OCI-LY7 (cell line): ENCODE measurements around the gene WWOX. TPM values are rescaled to one million over a fixed set of nuclear protein-coding genes. Genes with fewer than 3 reads are reported as not detected.

Experiments
- BruUV-seq: library from RNA; stranded (reverse); fragments of 400-500 nt; replicated peaks from 2 replicates; lab custom pipeline; 2021; lab: Mats Ljungman, UMichigan
- CTCF ChIA-PET: fragments of 300-600 bp; sonication (Branson Sonifier 250); formaldehyde crosslinking; loops from one replicate; lab custom pipeline; 2022; ENCODE audit warnings: antibody characterized with exemption; ENCODE audit not compliant: unreplicated experiment; lab: Charles Lee
- POLR2A ChIA-PET: fragments of 300-600 bp; sonication (Branson Sonifier 250); formaldehyde crosslinking; loops from one replicate; lab custom pipeline; 2022; ENCODE audit warnings: antibody characterized with exemption; lab: Charles Lee
- DNase-seq: peaks from one replicate; pipeline ENCODE4 v3.0.0-alpha.2; 2015; ENCODE audit warnings: low spot score
- H2AFZ ChIP-seq: fragments of 200-600 bp; sonication (generic), shearing (Covaris generic); 2 replicates; pipeline ENCODE4 v1.6.1; 2014; ENCODE audit warnings: mild to moderate bottlenecking, antibody characterized with exemption, low read length, moderate library complexity
- H3K27ac ChIP-seq: fragments of 200-600 bp; sonication (generic); 2 replicates; pipeline ENCODE4 v1.5.1; 2014; ENCODE audit warnings: mixed run types, low read depth, mild to moderate bottlenecking, moderate library complexity, low read length, inconsistent platforms; ENCODE audit not compliant: poor library complexity, severe bottlenecking
- H3K36me3 ChIP-seq: fragments of 200-600 bp; sonication (generic); 2 replicates; pipeline ENCODE4 v1.6.1; 2014; ENCODE audit warnings: mild to moderate bottlenecking, antibody characterized with exemption, low read length, moderate library complexity, mixed read lengths; ENCODE audit not compliant: insufficient read depth
- H3K4me1 ChIP-seq: fragments of 200-600 bp; sonication (generic); 2 replicates; pipeline ENCODE4 v1.5.1; 2014; ENCODE audit warnings: mild to moderate bottlenecking, low read length; ENCODE audit not compliant: insufficient read depth, poor library complexity, severe bottlenecking
- H3K4me2 ChIP-seq: fragments of 200-600 bp; sonication (generic); 2 replicates; pipeline ENCODE4 v1.6.1; 2014; ENCODE audit warnings: mild to moderate bottlenecking, low read length
- H3K4me3 ChIP-seq: fragments of 200-600 bp; sonication (generic); 2 replicates; pipeline ENCODE4 v1.5.1; 2014; ENCODE audit warnings: mild to moderate bottlenecking, low read depth, low read length; ENCODE audit not compliant: poor library complexity, severe bottlenecking
- H3K79me2 ChIP-seq: fragments of 200-600 bp; sonication (generic); 2 replicates; pipeline ENCODE4 v1.6.1; 2016; ENCODE audit warnings: low read depth, mild to moderate bottlenecking, low read length, moderate library complexity, mixed read lengths; ENCODE audit not compliant: insufficient read depth
- H3K9me2 ChIP-seq: fragments of 200-600 bp; sonication (generic); 2 replicates; pipeline ENCODE4 v1.6.1; 2016; ENCODE audit warnings: mild to moderate bottlenecking, low read length, mixed read lengths; ENCODE audit not compliant: insufficient read depth
- H3K9me3 ChIP-seq: fragments of 200-600 bp; sonication (generic); 2 replicates; pipeline ENCODE4 v1.6.1; 2014; ENCODE audit warnings: mild to moderate bottlenecking, mixed run types, low read length, mixed read lengths
- H4K20me1 ChIP-seq: fragments of 200-600 bp; sonication (generic); 2 replicates; pipeline ENCODE4 v1.6.1; 2014; ENCODE audit warnings: mild to moderate bottlenecking, antibody characterized with exemption, low read length, moderate library complexity, mixed read lengths; ENCODE audit not compliant: insufficient read depth
- EZH2phosphoT487 ChIP-seq: fragments of 200-600 bp; sonication (generic); IDR thresholded peaks from 2 replicates; pipeline ENCODE4 v1.6.1; 2018; ENCODE audit warnings: low read depth, borderline replicate concordance, mild to moderate bottlenecking, mixed run types, antibody characterized with exemption, low read length, moderate library complexity, mixed read lengths
- intact Hi-C: fragments of 100-400 bp; cut with micrococcal nuclease; formaldehyde crosslinking; loops from one replicate; pipeline ENCODE4 v1.10.0; 2022; ENCODE audit not compliant: unreplicated experiment
- total RNA-seq, 2 experiments: library from RNA; depleted of rRNA in 1 of 2; stranded (reverse); fragments of >200 nt in 1 of 2; shearing (Covaris generic) in 1 of 2; gene quantifications; 2 replicates each; pipeline ENCODE4 v1.2.3, GENCODE V29; 2014 to 2022
- TF ChIP-seq, protein P1 (sequence below): fragments of 200-600 bp; sonication (generic); conservative IDR thresholded peaks from 2 replicates; pipeline ENCODE4 v1.5.1; 2014; ENCODE audit warnings: mild to moderate bottlenecking, antibody characterized with exemption, low read length, moderate library complexity, mixed read lengths

Gene WWOX
- total RNA-seq, 2 experiments from 2014 or later: 40.2 to 47.6 TPM

DNA sequence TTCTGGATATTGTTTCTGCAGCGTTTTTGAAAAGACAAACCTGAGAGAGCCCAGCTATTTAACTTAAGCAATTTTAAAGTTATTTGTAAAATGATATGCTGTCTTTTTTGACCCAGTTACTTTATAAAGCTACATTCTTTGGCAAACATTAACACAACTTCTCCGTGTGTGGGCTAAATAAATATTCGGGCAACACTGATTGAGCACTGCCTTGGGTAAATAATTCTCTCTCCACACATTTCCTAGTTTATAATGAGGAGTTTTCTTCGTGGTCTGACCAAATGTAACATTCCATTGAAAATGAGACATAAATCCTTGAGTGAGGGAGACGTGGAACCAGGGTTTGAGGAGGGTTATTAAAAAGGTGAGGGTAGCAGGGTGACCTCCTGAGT, 142.8 kb downstream of the WWOX start:
- no peak overlapping the region for H3K4me3 ChIP-seq
- CTCF ChIA-PET: no interaction called here
- H3K4me1 ChIP-seq: no peaks in the 10 kb centered on the region
- no peak for DNase-seq
- H3K27ac ChIP-seq: no peak overlapping the region
- no peaks in the 10 kb centered on the region for H3K79me2 ChIP-seq
- no peak overlapping the region for H2AFZ ChIP-seq
- no peaks in the 10 kb centered on the region for H3K36me3 ChIP-seq
- BruUV-seq: no TSS peak
- H3K9me3 ChIP-seq: no peaks in the 10 kb centered on the region
- no peaks in the 10 kb centered on the region for H3K9me2 ChIP-seq
- intact Hi-C loops: no loop called here
- H3K4me2 ChIP-seq: no peak overlapping the region
- POLR2A ChIA-PET: interaction anchor here (0.6 kb wide), 2 partner anchors 176 to 838 kb away, joined by 4 to 6 read pairs; no protein-coding TSS in a partner anchor
- TF ChIP-seq EZH2phosphoT487: no peak
- H4K20me1 ChIP-seq: no peaks in the 10 kb centered on the region

- Histone ChIP-seq H3K79me2 (no peaks in the 10 kb centered on the region), H3K4me2 (no peak overlapping the region), H3K27ac (no peak overlapping the region), H2AFZ (no peak overlapping the region), H3K36me3 (no peaks in the 10 kb centered on the region), H3K9me2 (no peaks in the 10 kb centered on the region), H3K9me3 (no peaks in the 10 kb centered on the region), H4K20me1 (no peaks in the 10 kb centered on the region), H3K4me1 (no peaks in the 10 kb centered on the region), H3K4me3 (no peak overlapping the region)
- CTCF ChIA-PET: no interaction called here
- TF ChIP-seq, protein P1, sequence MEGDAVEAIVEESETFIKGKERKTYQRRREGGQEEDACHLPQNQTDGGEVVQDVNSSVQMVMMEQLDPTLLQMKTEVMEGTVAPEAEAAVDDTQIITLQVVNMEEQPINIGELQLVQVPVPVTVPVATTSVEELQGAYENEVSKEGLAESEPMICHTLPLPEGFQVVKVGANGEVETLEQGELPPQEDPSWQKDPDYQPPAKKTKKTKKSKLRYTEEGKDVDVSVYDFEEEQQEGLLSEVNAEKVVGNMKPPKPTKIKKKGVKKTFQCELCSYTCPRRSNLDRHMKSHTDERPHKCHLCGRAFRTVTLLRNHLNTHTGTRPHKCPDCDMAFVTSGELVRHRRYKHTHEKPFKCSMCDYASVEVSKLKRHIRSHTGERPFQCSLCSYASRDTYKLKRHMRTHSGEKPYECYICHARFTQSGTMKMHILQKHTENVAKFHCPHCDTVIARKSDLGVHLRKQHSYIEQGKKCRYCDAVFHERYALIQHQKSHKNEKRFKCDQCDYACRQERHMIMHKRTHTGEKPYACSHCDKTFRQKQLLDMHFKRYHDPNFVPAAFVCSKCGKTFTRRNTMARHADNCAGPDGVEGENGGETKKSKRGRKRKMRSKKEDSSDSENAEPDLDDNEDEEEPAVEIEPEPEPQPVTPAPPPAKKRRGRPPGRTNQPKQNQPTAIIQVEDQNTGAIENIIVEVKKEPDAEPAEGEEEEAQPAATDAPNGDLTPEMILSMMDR: no peak
- no peak for TF ChIP-seq EZH2phosphoT487
- POLR2A ChIA-PET: interaction anchor here (0.6 kb wide), 1 partner anchor 16 kb away, joined by 3 read pairs; no protein-coding TSS in a partner anchor
- BruUV-seq: no TSS peak
- intact Hi-C loops: no loop called here
- no peak for DNase-seq
These were observed 144.9 kb downstream of the WWOX start for GRCh38 chr16:78244131-78244895.

- H3K9me2 ChIP-seq: no peaks in the 10 kb centered on the region
- H3K36me3 ChIP-seq: no peaks in the 10 kb centered on the region
- POLR2A ChIA-PET: no interaction called here
- no peak overlapping the region for H2AFZ ChIP-seq
- H3K4me3 ChIP-seq: no peak overlapping the region
- H3K79me2 ChIP-seq: no peaks in the 10 kb centered on the region
- BruUV-seq: no TSS peak
- intact Hi-C loops: no loop called here
- no peaks in the 10 kb centered on the region for H3K9me3 ChIP-seq
- CTCF ChIA-PET: no interaction called here
- H3K27ac ChIP-seq: no peak overlapping the region
- no peaks in the 10 kb centered on the region for H3K4me1 ChIP-seq
- TF ChIP-seq, protein P1: no peak
- TF ChIP-seq EZH2phosphoT487: no peak
- H4K20me1 ChIP-seq: no peaks in the 10 kb centered on the region
- no peak overlapping the region for H3K4me2 ChIP-seq
- no peak for DNase-seq
These were observed 147.1 kb downstream of the WWOX start for GRCh38 chr16:78246559-78246958.
